HG02943 (cell line): ENCODE results near the gene CDK6.
"Not testable (repeated sequence)": the region's sequence is repeated elsewhere in the genome, so short reads cannot be mapped to it uniquely, and the experiment has no call there.

Source experiments
- ATAC-seq: cut with Tn5 transposase; IDR thresholded peaks from one replicate; pipeline ENCODE4 v1.9.1; 2021; ENCODE audit warnings: mild to moderate bottlenecking, low read depth, moderate library complexity; ENCODE audit not compliant: unreplicated experiment

Gene CDK6

GRCh38 chr7:92609921-92610518 is 226.4 kb downstream of the CDK6 start:
- no peak for ATAC-seq

- ATAC-seq, result no peak
These were observed 227.7 kb downstream of the CDK6 start for GRCh38 chr7:92608380-92609322.

- ATAC-seq, result no peak
These were observed 229.4 kb downstream of the CDK6 start for GRCh38 chr7:92606985-92607384.

GRCh38 chr7:92604517-92604916 is 231.9 kb downstream of the CDK6 start:
- ATAC-seq, result not testable (repeated sequence)

GRCh38 chr7:92603089-92603445 is 233.3 kb downstream of the CDK6 start:
- ATAC-seq, result no peak

GRCh38 chr7:92602352-92603088 is 233.9 kb downstream of the CDK6 start:
- no peak for ATAC-seq

- no peak for ATAC-seq
These were observed 237.9 kb downstream of the CDK6 start for GRCh38 chr7:92598310-92598981.

GRCh38 chr7:92595281-92595680 is 241.1 kb downstream of the CDK6 start:
- ATAC-seq, result no peak

- no peak for ATAC-seq
These were observed 241.6 kb downstream of the CDK6 start for GRCh38 chr7:92594746-92595145.

GRCh38 chr7:92590711-92591310 is 245.6 kb downstream of the CDK6 start:
- ATAC-seq, result no peak

GRCh38 chr7:92589056-92589455 is 247.3 kb downstream of the CDK6 start:
- no peak for ATAC-seq

GRCh38 chr7:92588561-92588960 is 247.8 kb downstream of the CDK6 start:
- ATAC-seq, result no peak

GRCh38 chr7:92586841-92587240 is 249.5 kb downstream of the CDK6 start:
- no peak for ATAC-seq

- ATAC-seq, result no peak
These were observed 250.0 kb downstream of the CDK6 start for GRCh38 chr7:92586403-92586802.

- ATAC-seq, result no peak
These were observed 251.4 kb downstream of the CDK6 start for GRCh38 chr7:92584953-92585352.

- no peak for ATAC-seq
These were observed 253.4 kb downstream of the CDK6 start for GRCh38 chr7:92582948-92583347.

- ATAC-seq, result no peak
These were observed 260.1 kb downstream of the CDK6 start for GRCh38 chr7:92576296-92576695.

GRCh38 chr7:92569137-92569536 is 267.2 kb downstream of the CDK6 start:
- ATAC-seq, result no peak

- no peak for ATAC-seq
These were observed 268.9 kb downstream of the CDK6 start for GRCh38 chr7:92567460-92567859.

GRCh38 chr7:92563345-92563744 is 273.0 kb downstream of the CDK6 start:
- no peak for ATAC-seq
